WI38 (cell line): ENCODE data around the gene S100A5.

ENCODE experiments used
- H3K4me3 ChIP-seq: 2 replicates; pipeline ENCODE4 v1.5.1; 2011; ENCODE audit warnings: low read depth, mild to moderate bottlenecking, control low read depth, low read length
- TF ChIP-seq, protein P1 (sequence below): IDR thresholded peaks from 2 replicates; pipeline ENCODE4 v1.5.1; 2012; ENCODE audit warnings: low read depth, mild to moderate bottlenecking, control low read depth, low read length

The S100A5 gene

DNA sequence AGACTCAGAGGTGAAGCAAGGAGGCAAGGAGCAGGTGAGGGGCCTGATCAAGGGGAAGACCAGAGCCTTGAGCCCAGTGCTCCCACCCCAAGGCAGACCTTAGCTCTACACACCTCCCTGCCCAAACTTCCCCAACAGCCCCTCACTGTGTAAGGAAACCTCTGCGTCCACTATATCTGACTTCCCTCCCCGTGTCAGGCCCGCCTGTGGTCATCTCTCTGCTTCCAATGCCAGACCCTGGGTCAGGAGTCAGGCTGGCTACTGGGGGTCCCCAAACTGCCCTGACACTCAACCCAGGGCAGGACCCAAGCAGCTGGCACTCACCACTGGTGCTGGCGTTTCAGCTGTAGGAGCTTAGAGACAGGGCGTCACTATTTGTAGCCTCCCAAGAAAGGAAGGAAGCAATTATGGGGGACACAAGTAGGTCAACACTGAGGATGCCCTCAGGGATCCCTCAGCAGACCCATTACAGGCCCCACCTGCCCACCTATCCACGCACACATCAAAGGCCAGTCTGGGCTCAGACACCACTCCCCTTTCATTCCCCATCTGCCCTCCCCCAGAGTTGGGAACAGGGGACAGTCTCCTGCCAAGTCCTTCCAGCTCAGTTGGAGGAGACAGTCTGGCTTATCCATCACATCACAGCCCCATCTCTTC, 9.1 kb upstream of the S100A5 start:
- H3K4me3 ChIP-seq = no peak overlapping the region
- TF ChIP-seq, protein P1, sequence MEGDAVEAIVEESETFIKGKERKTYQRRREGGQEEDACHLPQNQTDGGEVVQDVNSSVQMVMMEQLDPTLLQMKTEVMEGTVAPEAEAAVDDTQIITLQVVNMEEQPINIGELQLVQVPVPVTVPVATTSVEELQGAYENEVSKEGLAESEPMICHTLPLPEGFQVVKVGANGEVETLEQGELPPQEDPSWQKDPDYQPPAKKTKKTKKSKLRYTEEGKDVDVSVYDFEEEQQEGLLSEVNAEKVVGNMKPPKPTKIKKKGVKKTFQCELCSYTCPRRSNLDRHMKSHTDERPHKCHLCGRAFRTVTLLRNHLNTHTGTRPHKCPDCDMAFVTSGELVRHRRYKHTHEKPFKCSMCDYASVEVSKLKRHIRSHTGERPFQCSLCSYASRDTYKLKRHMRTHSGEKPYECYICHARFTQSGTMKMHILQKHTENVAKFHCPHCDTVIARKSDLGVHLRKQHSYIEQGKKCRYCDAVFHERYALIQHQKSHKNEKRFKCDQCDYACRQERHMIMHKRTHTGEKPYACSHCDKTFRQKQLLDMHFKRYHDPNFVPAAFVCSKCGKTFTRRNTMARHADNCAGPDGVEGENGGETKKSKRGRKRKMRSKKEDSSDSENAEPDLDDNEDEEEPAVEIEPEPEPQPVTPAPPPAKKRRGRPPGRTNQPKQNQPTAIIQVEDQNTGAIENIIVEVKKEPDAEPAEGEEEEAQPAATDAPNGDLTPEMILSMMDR = no peak

DNA sequence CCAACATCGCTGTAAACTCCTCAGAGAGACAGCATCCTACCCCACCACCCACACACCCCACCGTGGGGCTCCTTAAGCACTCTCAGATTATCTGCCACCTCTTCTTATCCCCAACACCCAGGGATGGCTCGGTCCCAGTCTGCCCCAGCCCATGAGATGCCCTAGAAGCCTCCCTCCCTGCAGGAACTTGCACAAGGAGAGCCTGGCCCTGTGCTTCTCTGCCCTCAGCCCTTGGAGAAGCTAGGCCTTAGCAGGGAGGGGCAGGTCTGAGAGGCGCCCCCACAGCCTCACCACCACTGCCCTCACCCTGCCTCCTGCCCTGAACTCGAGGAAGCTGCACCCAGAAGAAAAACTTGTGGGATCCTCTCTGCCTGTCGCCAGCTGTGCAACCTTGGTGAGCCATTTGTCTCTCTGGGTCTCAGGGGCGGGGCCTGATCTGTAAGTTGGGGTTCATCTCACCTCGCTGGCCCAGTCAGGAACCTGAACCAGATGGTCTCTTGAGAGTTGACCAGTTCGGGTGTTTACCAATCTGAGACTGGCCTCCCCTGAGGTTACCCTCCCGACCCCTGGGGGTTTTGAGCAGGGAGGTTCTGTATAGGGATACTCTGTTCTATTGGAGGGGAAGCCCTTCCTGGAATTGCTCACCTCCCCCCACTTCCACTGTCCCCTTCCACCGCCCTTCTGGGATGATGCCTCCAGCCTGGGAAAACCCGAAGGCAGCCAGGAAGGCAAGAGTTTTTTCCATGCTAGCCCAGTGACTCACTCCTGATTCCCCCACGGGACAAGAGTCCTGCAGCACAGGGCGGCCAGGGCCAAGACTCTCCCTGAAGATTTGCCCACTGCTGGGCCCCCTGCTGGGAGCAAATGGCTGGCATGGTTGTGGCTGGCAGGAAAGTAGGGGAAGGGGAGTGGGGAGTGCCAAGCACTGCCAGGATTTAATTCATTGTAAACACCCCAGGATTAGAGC, 8.3 kb upstream of the S100A5 start, which contains the start of gene S100A3:
S100A3 (minus strand) TSS at position 537 of the 967 bp plus-strand sequence. CDS start 773 bp downstream, outside the sequence.
- TF ChIP-seq, protein P1 = no peak
- H3K4me3 ChIP-seq = no peak within 1 kb of the TSS

DNA sequence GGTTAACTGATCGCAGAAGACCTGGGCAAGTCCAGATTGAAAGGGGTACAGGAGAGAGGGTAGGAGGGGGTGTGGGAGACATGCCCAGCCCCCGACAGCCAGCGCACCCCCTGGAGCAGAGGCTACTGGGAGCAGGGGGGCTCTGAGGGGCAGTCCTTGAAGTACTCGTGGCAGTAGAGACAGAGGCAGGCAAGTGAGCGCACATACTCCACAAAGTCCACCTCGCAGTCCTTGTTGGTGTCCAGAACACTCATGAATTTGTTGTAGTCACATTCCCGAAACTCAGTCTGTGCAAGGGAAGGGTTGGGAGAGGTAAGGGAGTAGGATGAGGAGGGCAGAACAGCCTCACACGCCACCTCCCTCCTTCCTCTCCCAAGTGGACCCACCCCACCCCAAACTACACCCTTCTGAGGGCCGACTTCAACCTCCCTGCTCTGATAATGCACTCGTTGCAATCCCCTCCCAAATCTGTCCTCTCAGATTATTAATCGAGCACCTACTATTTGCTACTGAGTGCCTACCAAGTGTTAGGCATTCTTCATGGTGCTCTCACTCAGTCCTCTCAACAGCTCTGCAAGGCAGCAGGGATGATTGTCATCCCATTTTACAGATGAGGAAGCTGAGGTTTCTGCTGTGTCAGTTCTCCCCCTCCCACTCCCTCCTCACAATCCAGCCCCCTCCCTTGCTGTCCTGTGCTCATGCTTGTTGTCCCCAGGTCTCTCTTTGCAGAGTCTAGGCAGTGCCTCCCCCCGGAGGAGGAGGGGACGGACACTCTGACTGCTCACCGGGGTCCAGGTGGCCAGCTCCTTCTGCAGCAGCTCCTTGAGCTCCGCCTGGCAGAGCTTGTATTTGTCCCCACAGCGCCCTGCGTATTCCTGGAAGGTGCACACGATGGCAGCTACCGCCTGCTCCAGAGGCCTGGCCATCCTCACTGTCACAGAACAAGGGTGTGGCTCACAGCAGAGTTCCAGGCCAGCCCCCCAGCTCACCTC, 7.1 kb upstream of the S100A5 start:
- TF ChIP-seq, protein P1 = no peak
- H3K4me3 ChIP-seq = no peak overlapping the region

DNA sequence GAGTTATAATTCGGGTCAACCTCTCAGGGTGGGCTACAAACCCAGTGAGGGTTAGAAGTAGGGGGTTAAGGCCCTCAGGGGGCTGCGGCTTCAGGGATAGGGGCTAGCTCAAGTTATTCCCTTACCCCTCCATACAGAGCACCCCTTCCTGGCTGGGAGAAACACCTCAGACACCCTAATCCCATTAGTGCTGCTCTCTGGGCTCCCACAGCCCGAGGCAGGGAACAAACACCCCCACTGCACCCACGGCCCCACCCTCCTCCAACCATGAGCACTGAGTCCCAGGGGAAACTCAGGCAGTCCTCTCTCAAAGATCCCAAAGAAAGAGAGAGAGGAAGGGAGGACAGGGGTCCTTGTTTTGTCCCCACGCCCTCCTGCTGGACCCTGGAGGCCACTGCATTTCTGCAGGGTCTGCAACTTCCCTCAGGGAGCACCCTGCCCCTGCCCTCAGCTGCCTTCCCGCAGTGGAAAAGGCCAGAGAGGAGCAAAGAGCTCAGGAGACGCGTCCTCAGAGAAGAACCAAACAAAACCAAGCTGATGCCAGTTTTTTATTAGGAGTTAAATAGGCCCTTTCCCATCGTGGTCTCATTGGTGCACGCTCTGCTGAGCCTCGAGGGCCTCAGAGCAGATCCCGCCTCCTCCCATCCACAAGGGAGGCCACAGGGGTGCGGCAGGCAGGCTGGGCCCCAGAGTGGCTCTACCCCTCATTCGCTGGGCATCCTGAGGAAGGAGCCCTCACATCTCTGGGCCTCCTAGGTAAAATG, 6.2 kb upstream of the S100A5 start:
- no peak overlapping the region for H3K4me3 ChIP-seq
- TF ChIP-seq, protein P1 = no peak

DNA sequence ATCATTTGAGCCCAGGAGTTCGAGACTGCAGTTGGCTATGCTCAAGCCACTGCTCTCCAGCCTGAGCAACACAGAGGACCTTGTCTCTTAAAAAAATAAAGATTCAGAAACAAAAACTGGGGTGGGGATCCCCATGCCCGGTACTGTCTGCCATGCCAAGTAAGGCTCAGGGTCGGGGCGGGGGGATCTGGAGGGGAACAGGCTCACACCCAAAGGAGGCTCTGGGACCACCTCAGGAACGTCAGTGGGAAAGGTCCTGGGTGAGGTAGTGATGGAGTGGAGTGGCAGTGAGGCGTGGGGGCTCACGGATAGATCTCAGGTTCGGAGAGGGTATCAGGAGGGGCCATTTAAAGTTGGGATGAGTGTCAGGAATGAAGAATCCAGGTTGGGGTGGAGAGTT, 5.6 kb upstream of the S100A5 start:
- no peak overlapping the region for H3K4me3 ChIP-seq
- TF ChIP-seq, protein P1 = no peak
